ENCODE data around the gene VAC14.

- TF ChIP-seq, protein P1, sequence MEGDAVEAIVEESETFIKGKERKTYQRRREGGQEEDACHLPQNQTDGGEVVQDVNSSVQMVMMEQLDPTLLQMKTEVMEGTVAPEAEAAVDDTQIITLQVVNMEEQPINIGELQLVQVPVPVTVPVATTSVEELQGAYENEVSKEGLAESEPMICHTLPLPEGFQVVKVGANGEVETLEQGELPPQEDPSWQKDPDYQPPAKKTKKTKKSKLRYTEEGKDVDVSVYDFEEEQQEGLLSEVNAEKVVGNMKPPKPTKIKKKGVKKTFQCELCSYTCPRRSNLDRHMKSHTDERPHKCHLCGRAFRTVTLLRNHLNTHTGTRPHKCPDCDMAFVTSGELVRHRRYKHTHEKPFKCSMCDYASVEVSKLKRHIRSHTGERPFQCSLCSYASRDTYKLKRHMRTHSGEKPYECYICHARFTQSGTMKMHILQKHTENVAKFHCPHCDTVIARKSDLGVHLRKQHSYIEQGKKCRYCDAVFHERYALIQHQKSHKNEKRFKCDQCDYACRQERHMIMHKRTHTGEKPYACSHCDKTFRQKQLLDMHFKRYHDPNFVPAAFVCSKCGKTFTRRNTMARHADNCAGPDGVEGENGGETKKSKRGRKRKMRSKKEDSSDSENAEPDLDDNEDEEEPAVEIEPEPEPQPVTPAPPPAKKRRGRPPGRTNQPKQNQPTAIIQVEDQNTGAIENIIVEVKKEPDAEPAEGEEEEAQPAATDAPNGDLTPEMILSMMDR (IDR thresholded peaks at IDR 0.05), result no peak
- TF ChIP-seq EP300 (IDR thresholded peaks at IDR 0.05), result no peak
Observed at GRCh38 chr16:70701998-70702397, 99.0 kb downstream of the VAC14 start.
